Esophagus muscularis mucosa (tissue), 4 donors: ENCODE data around the gene HIKESHI. TPM values are rescaled to one million over a fixed set of nuclear protein-coding genes. Genes with fewer than 3 reads are reported as not detected.

Source experiments
- DNase-seq: peaks from one replicate; pipeline ENCODE4 v3.0.0-alpha.2; 2017; ENCODE audit errors: extremely low spot score
- H3K27ac ChIP-seq, 4 donors: fragments of 200-600 bp; sonication (generic); replicated peaks in 1 of 4; 1 replicate in 3 of 4; 2 replicates in 1 of 4; pipeline ENCODE4 v1.5.1; 2016 to 2019; ENCODE audit warnings: mild to moderate bottlenecking in 1 of 4
- H3K27me3 ChIP-seq, 4 donors: fragments of 200-600 bp; sonication (generic); one replicate each; pipeline versions ENCODE4 v1.5.1 to v1.6.0; 2016 to 2019
- H3K36me3 ChIP-seq, 4 donors: fragments of 200-600 bp; sonication (generic); one replicate each; pipeline ENCODE4 v1.5.1; 2016 to 2019
- H3K4me1 ChIP-seq, 4 donors: fragments of 200-600 bp; sonication (generic); one replicate each; pipeline ENCODE4 v1.5.1; 2016 to 2019
- H3K4me3 ChIP-seq, 4 donors: fragments of 200-600 bp; sonication (generic); 1 replicate in 2 of 4; 2 replicates in 2 of 4; pipeline ENCODE4 v1.5.1; 2016 to 2019; ENCODE audit warnings: mild to moderate bottlenecking in 4 of 4, moderate library complexity in 1 of 4
- H3K9me3 ChIP-seq, 4 donors: fragments of 200-600 bp; sonication (generic); 1 replicate in 3 of 4; 2 replicates in 1 of 4; pipeline ENCODE4 v1.5.1; 2016 to 2019
- EP300 ChIP-seq: sonication (generic); formaldehyde crosslinking; IDR thresholded peaks from one replicate; pipeline ENCODE4 v1.6.1; 2017; ENCODE audit warnings: antibody characterized with exemption
- POLR2A ChIP-seq: fragments of 450-650 bp; IDR thresholded peaks from one replicate; pipeline ENCODE4 v1.6.1; 2017; ENCODE audit warnings: antibody characterized with exemption, moderate library complexity, mild to moderate bottlenecking, low read depth
- POLR2AphosphoS5 ChIP-seq, 2 donors: sonication (generic); formaldehyde crosslinking; IDR thresholded peaks; one replicate each; pipeline ENCODE4 v1.6.1; 2017; ENCODE audit warnings: antibody characterized with exemption in 2 of 2
- WGBS: methylation state at CpG from one replicate; pipeline ENCODE4 v1.1.5; 2018; 5-methylcytosine and 5-hydroxymethylcytosine counted together
- intact Hi-C: fragments of 100-400 bp; cut with DNase I; formaldehyde crosslinking; loops from one replicate; pipeline ENCODE4 v1.15.1; 2023
- small RNA-seq, 3 donors: library from RNA; depleted of rRNA; stranded (forward); fragments of <200 nt; gene quantifications; one replicate each; pipeline ENCODE3, GENCODE V24; 2016
- total RNA-seq, 4 donors: library from RNA; depleted of rRNA; stranded (reverse); fragments of >200 nt; gene quantifications; one replicate each; pipeline versions ENCODE4 v1.1.0 to v1.2.1, GENCODE V29; 2016
- TF ChIP-seq, protein P1 (sequence below), 3 experiments: fragments of 200-600 bp in 2 of 3; fragments of 450-650 bp in 1 of 3; sonication (generic) in 2 of 3; IDR thresholded peaks; one replicate each; pipeline ENCODE4 v1.5.1; 2017 to 2019; ENCODE audit warnings: antibody characterized with exemption in 3 of 3, mild to moderate bottlenecking in 2 of 3, moderate library complexity in 1 of 3

Gene HIKESHI
- total RNA-seq, 4 donors from 2014 or later: 37.1 to 52.7 (median 41.2) TPM

DNA sequence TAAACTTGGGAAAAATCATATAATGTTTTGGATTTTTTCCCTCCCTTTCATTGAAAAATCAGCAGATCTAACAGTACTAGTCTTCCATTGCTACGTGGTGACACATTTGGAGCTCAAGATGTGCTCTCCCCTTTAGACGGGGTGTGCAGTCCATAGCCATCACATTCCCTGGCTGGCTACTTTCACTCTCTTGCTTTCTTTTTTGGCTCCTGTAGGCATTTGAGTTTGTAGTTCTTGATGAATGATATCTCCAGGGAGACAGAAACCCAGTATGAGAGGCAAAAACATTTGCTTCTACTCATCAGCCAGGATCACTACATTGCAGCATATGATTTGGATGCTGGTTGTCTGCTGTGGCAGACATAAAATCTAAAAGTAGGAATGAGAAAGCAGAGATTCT lies 84.7 kb downstream of the HIKESHI start:
- Histone ChIP-seq H3K27ac (no peak overlapping the region), H3K4me3 (no peak overlapping the region), H3K27me3 (no peaks in the 10 kb centered on the region), H3K36me3 (no peaks in the 10 kb centered on the region), H3K4me1 (peaks cover 0 to 6% (median 2%) of the 10 kb centered on the region in 4 donors), H3K9me3 (no peaks in the 10 kb centered on the region)
- TF ChIP-seq POLR2A (no peak), EP300 (no peak), POLR2AphosphoS5 (IDR thresholded peaks at IDR 0.05) (no peak)
- TF ChIP-seq, protein P1, sequence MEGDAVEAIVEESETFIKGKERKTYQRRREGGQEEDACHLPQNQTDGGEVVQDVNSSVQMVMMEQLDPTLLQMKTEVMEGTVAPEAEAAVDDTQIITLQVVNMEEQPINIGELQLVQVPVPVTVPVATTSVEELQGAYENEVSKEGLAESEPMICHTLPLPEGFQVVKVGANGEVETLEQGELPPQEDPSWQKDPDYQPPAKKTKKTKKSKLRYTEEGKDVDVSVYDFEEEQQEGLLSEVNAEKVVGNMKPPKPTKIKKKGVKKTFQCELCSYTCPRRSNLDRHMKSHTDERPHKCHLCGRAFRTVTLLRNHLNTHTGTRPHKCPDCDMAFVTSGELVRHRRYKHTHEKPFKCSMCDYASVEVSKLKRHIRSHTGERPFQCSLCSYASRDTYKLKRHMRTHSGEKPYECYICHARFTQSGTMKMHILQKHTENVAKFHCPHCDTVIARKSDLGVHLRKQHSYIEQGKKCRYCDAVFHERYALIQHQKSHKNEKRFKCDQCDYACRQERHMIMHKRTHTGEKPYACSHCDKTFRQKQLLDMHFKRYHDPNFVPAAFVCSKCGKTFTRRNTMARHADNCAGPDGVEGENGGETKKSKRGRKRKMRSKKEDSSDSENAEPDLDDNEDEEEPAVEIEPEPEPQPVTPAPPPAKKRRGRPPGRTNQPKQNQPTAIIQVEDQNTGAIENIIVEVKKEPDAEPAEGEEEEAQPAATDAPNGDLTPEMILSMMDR (IDR thresholded peaks at IDR 0.05): no peak
- WGBS: 63% methylated on average over 2 of the region's 2 CpGs
- no peak for DNase-seq
- intact Hi-C loops: no loop called here

DNA sequence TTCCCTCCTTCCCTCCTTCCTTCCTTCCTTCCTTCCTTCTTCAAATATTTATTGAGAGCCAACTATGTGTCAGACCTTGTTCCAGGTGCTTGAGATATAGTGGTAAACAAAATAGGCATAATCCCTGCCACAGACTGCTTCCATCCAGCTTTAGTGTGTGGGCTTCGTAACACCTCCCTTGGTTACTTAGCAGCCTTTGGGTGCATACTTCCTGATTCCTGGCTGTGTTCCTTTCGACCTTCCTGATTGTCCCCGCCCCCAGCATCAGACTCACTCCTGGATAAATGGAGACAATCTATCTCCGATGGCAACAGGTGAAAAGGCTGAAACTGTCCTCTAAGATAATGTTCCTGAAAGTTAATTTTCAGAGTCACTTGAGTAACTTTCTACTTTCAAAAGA lies 86.2 kb downstream of the HIKESHI start:
- Histone ChIP-seq H3K27me3 (no peaks in the 10 kb centered on the region), H3K36me3 (no peaks in the 10 kb centered on the region), H3K4me1 (peaks cover 0 to 6% (median 2%) of the 10 kb centered on the region in 4 donors), H3K27ac (no peak overlapping the region), H3K9me3 (no peaks in the 10 kb centered on the region), H3K4me3 (no peak overlapping the region)
- no peak for DNase-seq
- TF ChIP-seq POLR2AphosphoS5 (IDR thresholded peaks at IDR 0.05): no peak
- WGBS: 78% methylated on average over 4 of the region's 4 CpGs
- intact Hi-C loops: no loop called here

DNA sequence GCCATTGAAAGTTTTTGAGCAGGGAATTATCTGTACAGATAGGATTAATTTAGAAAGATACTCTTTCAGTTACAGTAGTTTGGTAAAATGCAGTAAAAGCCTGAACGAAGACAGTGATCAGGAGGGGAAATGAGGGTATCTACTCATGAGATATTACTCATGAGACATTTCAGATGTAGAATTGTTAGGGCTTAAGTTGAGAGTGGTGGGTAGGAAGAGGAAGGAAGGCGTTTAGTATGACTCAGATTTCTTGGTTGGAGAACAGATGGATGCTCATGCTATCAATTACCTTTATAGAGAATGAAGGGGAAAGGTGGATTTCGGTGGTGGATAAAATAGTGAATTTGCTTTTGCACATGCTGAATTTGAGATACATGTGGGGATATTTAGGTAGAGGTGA lies 88.4 kb downstream of the HIKESHI start:
- 91% methylated on average over 3 of the region's 3 CpGs for WGBS
- no peaks in the 10 kb centered on the region for H3K27me3 ChIP-seq
- intact Hi-C loops: no loop called here
- TF ChIP-seq, protein P1 (IDR thresholded peaks at IDR 0.05): no peak
- no peak for TF ChIP-seq POLR2AphosphoS5 (IDR thresholded peaks at IDR 0.05)
- no peak for TF ChIP-seq POLR2A
- no peak overlapping the region for H3K4me3 ChIP-seq
- no peaks in the 10 kb centered on the region for H3K36me3 ChIP-seq
- no peak for DNase-seq
- no peak overlapping the region for H3K27ac ChIP-seq
- H3K4me1 ChIP-seq: peaks cover 0 to 15% (median 14%) of the 10 kb centered on the region in 4 donors
- H3K9me3 ChIP-seq: no peaks in the 10 kb centered on the region

GRCh38 chr11:86395061-86395551 lies 93.1 kb downstream of the HIKESHI start:
- Histone ChIP-seq H3K27me3 (no peaks in the 10 kb centered on the region), H3K4me1 (peaks cover 0 to 16% (median 9%) of the 10 kb centered on the region in 4 donors), H3K27ac (no peak overlapping the region), H3K9me3 (no peaks in the 10 kb centered on the region), H3K36me3 (no peaks in the 10 kb centered on the region), H3K4me3 (no peak overlapping the region)
- WGBS: 31% methylated on average over 6 of the region's 6 CpGs
- no peak for TF ChIP-seq POLR2AphosphoS5 (IDR thresholded peaks at IDR 0.05)
- no peak for TF ChIP-seq EP300
- TF ChIP-seq, protein P1 (IDR thresholded peaks at IDR 0.05): no peak
- no peak for TF ChIP-seq POLR2A
- no peak for DNase-seq
- intact Hi-C loops: no loop called here

Small RNA genes lying within 50 kb of the gene (small RNA-seq; reads per million reads assigned to genes)
- 0 reads per million in 3 donors for gene RN7SL225P

Other genes starting within 250 kb of the HIKESHI start
- gene PICALM, start 233.2 kb upstream of the HIKESHI start, total RNA-seq: 100 to 1,000 TPM; 228 to 281 (median 266) TPM
- 10 to 100 TPM; 11.1 to 14.7 (median 13.4) TPM for gene EED, start 57.5 kb upstream of the HIKESHI start, total RNA-seq
- gene CCDC81, start 72.6 kb downstream of the HIKESHI start, total RNA-seq: 1 to 10 TPM in 1 of 4 donors, under 1 TPM in 3; under 0.01 to 2.9 (median 0.44) TPM